Common myeloid progenitor, CD34-positive (primary cell): ENCODE measurements around the gene LPP.

ENCODE experiments used
- CTCF ChIA-PET: fragments of 350-600 bp; sonication (Branson Sonifier 250); formaldehyde crosslinking; loops from one replicate; lab custom pipeline; 2021; ENCODE audit warnings: antibody characterized with exemption; lab: Charles Lee
- POLR2A ChIA-PET: fragments of 350-600 bp; sonication (Branson Sonifier 250); formaldehyde crosslinking; loops from one replicate; lab custom pipeline; 2021; ENCODE audit warnings: antibody characterized with exemption; lab: Charles Lee
- DNase-seq, 3 donors: peaks; one replicate each; pipeline versions ENCODE4 v3.0.0 to v3.0.0-alpha.2; 2013
- H3K27ac ChIP-seq, 2 experiments: 1 replicate in 1 of 2; 2 replicates in 1 of 2; pipeline ENCODE4 v1.7.0; 2013; ENCODE audit warnings: inconsistent platforms in 2 of 2, low read length in 2 of 2, mild to moderate bottlenecking in 2 of 2, low read depth in 1 of 2, moderate library complexity in 1 of 2; ENCODE audit not compliant: severe bottlenecking in 2 of 2, insufficient read depth in 1 of 2, poor library complexity in 1 of 2
- H3K27me3 ChIP-seq, 5 experiments: replicated peaks in 2 of 5; 1 replicate in 3 of 5; 2 replicates in 2 of 5; pipeline versions ENCODE4 v1.6.1 to v1.7.0; 2013; ENCODE audit warnings: low read length in 4 of 5, mild to moderate bottlenecking in 2 of 5, moderate library complexity in 2 of 5, inconsistent platforms in 1 of 5; ENCODE audit not compliant: insufficient read depth in 5 of 5, control insufficient read depth in 4 of 5
- H3K36me3 ChIP-seq, 4 experiments: 1 replicate in 2 of 4; 2 replicates in 2 of 4; pipeline versions ENCODE4 v1.6.1 to v1.7.0; 2013; ENCODE audit warnings: low read length in 3 of 4, control low read depth in 1 of 4, mild to moderate bottlenecking in 1 of 4; ENCODE audit not compliant: control insufficient read depth in 4 of 4, insufficient read depth in 4 of 4
- H3K4me1 ChIP-seq, 4 experiments: 1 replicate in 3 of 4; 2 replicates in 1 of 4; pipeline versions ENCODE4 v1.6.1 to v1.7.1; 2013; ENCODE audit warnings: low read length in 3 of 4, mild to moderate bottlenecking in 3 of 4, control low read depth in 1 of 4, inconsistent platforms in 1 of 4, moderate library complexity in 1 of 4; ENCODE audit not compliant: control insufficient read depth in 4 of 4, insufficient read depth in 4 of 4; ENCODE audit errors: control extremely low read depth in 1 of 4
- H3K4me3 ChIP-seq, 7 experiments: 1 replicate in 4 of 7; 2 replicates in 3 of 7; pipeline versions ENCODE4 v1.5.1 to v1.7.0; 2013; ENCODE audit warnings: mild to moderate bottlenecking in 7 of 7, low read length in 6 of 7, moderate library complexity in 6 of 7, inconsistent platforms in 2 of 7, low read depth in 2 of 7, control low read depth in 1 of 7; ENCODE audit not compliant: insufficient read depth in 4 of 7, control insufficient read depth in 1 of 7; ENCODE audit errors: extremely low read depth in 1 of 7
- H3K9me3 ChIP-seq, 5 experiments: 1 replicate in 4 of 5; 2 replicates in 1 of 5; pipeline versions ENCODE4 v1.6.1 to v1.7.1; 2013; ENCODE audit warnings: low read length in 4 of 5, mild to moderate bottlenecking in 2 of 5, inconsistent platforms in 1 of 5, low read depth in 1 of 5, moderate library complexity in 1 of 5; ENCODE audit not compliant: control insufficient read depth in 4 of 5, insufficient read depth in 2 of 5; ENCODE audit errors: control extremely low read depth in 1 of 5
- WGBS: methylation state at CpG from one replicate; pipeline ENCODE4 v1.1.5; 2013; ENCODE audit not compliant: insufficient coverage; 5-methylcytosine and 5-hydroxymethylcytosine counted together

The LPP gene

DNA sequence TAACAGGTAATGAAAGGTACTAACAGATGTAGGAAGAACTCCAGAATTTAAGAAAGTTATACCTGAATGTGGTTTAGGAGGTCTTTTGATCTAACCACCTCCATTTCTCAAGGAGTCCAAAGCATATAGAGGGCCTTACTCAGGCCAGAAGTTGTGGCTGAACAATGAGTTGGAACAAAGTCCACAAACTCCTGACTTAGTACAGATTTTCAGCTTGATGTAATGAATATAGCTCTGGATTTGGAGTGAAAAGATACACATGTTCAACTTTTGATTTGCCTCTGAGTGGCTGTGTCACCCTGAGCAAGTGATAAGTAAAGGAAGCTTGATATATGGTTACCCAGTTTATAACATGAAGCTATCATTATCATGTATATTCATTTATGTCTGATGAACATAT lies 390.1 kb downstream of the LPP start:
- CTCF ChIA-PET, result interaction anchor here (1.2 kb wide), 1 partner anchor 11 kb away, joined by 3 read pairs; no protein-coding TSS in a partner anchor
- Histone ChIP-seq H3K4me1 (peaks cover 0 to 3% (median 0%) of the 10 kb centered on the region in 4 experiments), H3K27me3 (no peaks in the 10 kb centered on the region), H3K36me3 (no peaks in the 10 kb centered on the region), H3K27ac (no peak overlapping the region), H3K4me3 (no peak overlapping the region), H3K9me3 (no peaks in the 10 kb centered on the region)
- DNase-seq, result no peak
- POLR2A ChIA-PET, result no interaction called here

DNA sequence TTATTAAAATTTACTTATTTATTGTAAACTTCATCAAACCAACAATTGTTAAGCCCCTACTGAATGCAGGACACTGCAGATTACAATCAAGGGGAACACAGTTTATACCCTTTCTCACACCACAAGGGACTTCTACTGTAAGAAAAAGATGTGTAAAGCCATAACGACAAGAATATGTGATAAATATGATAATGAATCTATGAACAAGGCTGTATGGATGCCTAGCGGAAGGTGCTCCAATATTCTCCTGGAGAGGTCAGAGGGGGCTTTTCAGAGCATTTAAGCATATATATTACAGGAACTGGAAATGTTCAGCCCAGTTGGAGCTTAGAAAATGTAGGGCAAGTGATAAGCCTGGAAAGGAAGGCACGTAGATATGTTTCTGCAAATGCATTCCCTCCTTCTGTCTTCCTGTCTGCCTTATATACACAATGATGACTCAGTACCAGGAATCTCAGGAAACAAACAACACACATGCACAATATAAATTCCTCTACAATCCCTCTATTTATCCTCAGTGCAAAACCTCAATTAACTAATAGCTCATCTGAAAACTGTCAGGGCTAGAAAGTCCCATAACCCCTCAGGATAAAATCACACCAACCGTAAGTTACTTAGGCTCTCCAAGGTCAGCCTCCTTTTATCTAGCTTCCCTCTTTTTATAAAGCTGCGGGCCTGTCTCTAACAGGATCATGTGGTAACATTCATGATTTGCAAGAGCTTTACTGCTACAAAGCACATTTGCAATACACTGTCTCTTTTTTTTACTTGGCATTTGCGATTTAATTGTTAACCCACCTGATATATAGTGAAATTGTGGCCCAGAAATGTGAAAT lies 393.1 kb downstream of the LPP start:
- Histone ChIP-seq H3K36me3 (no peaks in the 10 kb centered on the region), H3K27me3 (no peaks in the 10 kb centered on the region), H3K9me3 (no peaks in the 10 kb centered on the region), H3K4me3 (no peak overlapping the region), H3K27ac (no peak overlapping the region), H3K4me1 (peaks cover 0 to 2% (median 0%) of the 10 kb centered on the region in 4 experiments)
- DNase-seq, result no peak
- 90% methylated on average over 3 of the region's 6 CpGs for WGBS
- ChIA-PET CTCF (interaction anchor here (1.0 to 1.7 kb wide), 3 partner anchors 10 to 142 kb away, joined by 3 to 6 read pairs (median 4); no protein-coding TSS in a partner anchor), POLR2A (no interaction called here)

DNA sequence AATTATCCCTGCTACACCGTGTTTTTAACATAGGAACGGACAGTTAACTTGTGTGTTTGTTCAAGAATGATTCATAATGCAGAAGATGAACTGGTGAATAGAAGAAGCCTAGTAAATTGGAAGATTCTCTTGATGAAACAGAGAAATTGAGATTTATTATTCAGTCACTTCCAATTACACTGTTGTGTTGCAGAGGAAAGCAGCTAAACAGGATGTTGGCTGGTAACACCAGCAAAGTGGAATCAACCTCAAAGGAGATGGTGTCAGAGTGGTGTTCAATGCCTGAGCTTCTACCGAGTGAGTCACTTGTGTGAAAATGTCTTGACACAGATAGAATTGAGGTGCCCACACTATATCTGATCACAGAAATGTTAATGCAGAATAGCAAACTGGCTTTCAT lies 399.6 kb downstream of the LPP start:
- WGBS, result 100% methylated on average over 2 of the region's 3 CpGs
- DNase-seq, result peak in 2 of 3 donors; percentile 8 to 13
- peaks cover 0 to 5% (median 4%) of the 10 kb centered on the region in 4 experiments for H3K4me1 ChIP-seq
- H3K36me3 ChIP-seq, result no peaks in the 10 kb centered on the region
- ChIA-PET POLR2A (interaction anchor here (0.5 kb wide), 1 partner anchor 74 kb away, joined by 3 read pairs; no protein-coding TSS in a partner anchor), CTCF (interaction anchor here (0.7 kb wide), 1 partner anchor 100 kb away, joined by 3 read pairs; no protein-coding TSS in a partner anchor)
- H3K27ac ChIP-seq, result no peak overlapping the region
- H3K4me3 ChIP-seq, result no peak overlapping the region
- H3K27me3 ChIP-seq, result no peaks in the 10 kb centered on the region
- H3K9me3 ChIP-seq, result no peaks in the 10 kb centered on the region

DNA sequence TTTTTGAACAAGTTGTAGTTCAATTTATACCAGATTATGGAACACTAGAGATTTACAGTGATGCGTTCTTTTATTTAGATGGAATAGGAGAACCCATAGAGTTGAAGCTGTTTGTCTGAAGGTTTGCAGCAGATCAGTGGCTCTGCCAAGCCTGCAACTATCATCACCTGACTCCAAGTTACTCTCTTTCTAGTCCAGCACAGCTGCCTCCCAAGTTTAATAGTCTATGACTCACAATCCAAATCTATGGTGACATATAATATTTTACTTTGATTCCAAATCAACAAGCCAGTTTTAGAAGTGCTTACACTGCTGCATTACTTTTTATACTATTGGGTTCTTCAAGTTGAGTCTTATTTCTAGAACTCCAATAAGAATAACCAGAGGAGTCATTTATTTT lies 400.4 kb downstream of the LPP start:
- no peak overlapping the region for H3K27ac ChIP-seq
- peaks cover 0 to 9% (median 5%) of the 10 kb centered on the region in 4 experiments for H3K4me1 ChIP-seq
- no CpG with 5 or more reads among the region's 1 CpG for WGBS
- ChIA-PET POLR2A (no interaction called here), CTCF (interaction anchor here (0.7 kb wide), 1 partner anchor 1450 kb away, joined by 3 read pairs; no protein-coding TSS in a partner anchor)
- no peaks in the 10 kb centered on the region for H3K9me3 ChIP-seq
- no peaks in the 10 kb centered on the region for H3K27me3 ChIP-seq
- no peak for DNase-seq
- H3K4me3 ChIP-seq, result no peak overlapping the region
- no peaks in the 10 kb centered on the region for H3K36me3 ChIP-seq

DNA sequence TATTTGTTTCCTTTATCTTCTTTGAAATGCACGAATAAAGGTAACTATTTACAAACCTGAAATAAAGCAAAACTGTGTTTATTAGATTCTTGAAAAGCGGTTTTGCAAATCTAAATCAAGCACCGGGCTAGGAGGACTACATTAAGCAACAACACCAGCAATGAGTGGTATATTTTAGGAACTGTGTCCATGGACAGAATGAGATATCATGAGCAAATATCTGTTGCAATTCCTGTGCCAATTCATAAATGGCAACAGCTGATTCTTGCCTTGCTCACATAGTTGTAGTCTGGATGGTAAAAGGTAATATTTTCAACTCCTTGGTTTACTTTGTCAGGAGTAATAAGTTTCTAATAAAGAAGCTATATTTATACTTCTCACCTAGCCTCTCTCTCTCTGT lies 403.3 kb downstream of the LPP start:
- H3K27me3 ChIP-seq, result no peaks in the 10 kb centered on the region
- no peaks in the 10 kb centered on the region for H3K9me3 ChIP-seq
- WGBS, result 100% methylated on average over 1 of the region's 3 CpGs
- H3K4me1 ChIP-seq, result peaks cover 1 to 15% (median 9%) of the 10 kb centered on the region in 4 experiments
- H3K4me3 ChIP-seq, result no peak overlapping the region
- no peaks in the 10 kb centered on the region for H3K36me3 ChIP-seq
- ChIA-PET POLR2A (no interaction called here), CTCF (interaction anchor here (1.6 kb wide), 1 partner anchor 9 kb away, joined by 6 read pairs; no protein-coding TSS in a partner anchor)
- no peak overlapping the region for H3K27ac ChIP-seq
- DNase-seq, result no peak

GRCh38 chr3:188558343-188559071 lies 404.6 kb downstream of the LPP start:
- no peaks in the 10 kb centered on the region for H3K27me3 ChIP-seq
- H3K9me3 ChIP-seq, result no peaks in the 10 kb centered on the region
- CTCF ChIA-PET, result no interaction called here
- peak in 1 of 3 donors; percentile 34 for DNase-seq
- H3K4me3 ChIP-seq, result no peak overlapping the region
- H3K36me3 ChIP-seq, result no peaks in the 10 kb centered on the region
- H3K4me1 ChIP-seq, result peaks cover 5 to 15% (median 11%) of the 10 kb centered on the region in 4 experiments
- no peak overlapping the region for H3K27ac ChIP-seq
- POLR2A ChIA-PET, result no interaction called here
- WGBS, result 42% methylated on average over 2 of the region's 5 CpGs

DNA sequence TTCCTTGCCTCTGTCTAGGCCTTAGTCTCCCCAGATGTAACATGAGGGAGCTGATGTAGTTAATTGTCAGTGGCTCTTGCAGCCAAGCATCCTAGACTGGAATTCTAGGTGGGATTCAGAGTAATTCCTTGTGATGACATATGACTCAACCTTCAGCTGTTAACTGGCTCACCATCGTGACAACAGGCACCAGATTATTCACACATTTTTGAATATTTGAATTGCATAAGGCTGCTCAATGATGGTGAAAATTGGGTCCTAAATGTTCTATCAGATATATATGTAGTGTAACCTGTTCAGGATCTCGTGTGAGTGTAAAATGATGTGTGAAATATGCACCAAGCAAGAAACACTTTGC lies 405.1 kb downstream of the LPP start:
- ChIA-PET POLR2A (no interaction called here), CTCF (no interaction called here)
- peaks cover 5 to 15% (median 11%) of the 10 kb centered on the region in 4 experiments for H3K4me1 ChIP-seq
- H3K4me3 ChIP-seq, result no peak overlapping the region
- no peaks in the 10 kb centered on the region for H3K9me3 ChIP-seq
- no CpG with 5 or more reads among the region's 2 CpGs for WGBS
- no peak for DNase-seq
- H3K36me3 ChIP-seq, result no peaks in the 10 kb centered on the region
- H3K27ac ChIP-seq, result no peak overlapping the region
- no peaks in the 10 kb centered on the region for H3K27me3 ChIP-seq
